Spleen (tissue), 11 donors: ENCODE data around the gene KRTAP4-3. TPM values are rescaled to one million over a fixed set of nuclear protein-coding genes. Genes with fewer than 3 reads are reported as not detected.
"Not testable (repeated sequence)": the region's sequence is repeated elsewhere in the genome, so short reads cannot be mapped to it uniquely, and the experiment has no call there.

ENCODE experiments used
- DNase-seq: peaks from one replicate; pipeline ENCODE4 v3.0.0-alpha.2; 2020
- H3K27ac ChIP-seq, 8 donors: fragments of 200-600 bp; sonication (generic) in 7 of 8; 1 replicate in 4 of 8; 2 replicates in 4 of 8; pipeline versions ENCODE4 v1.5.0 to v1.8.0; 2016 to 2021; ENCODE audit warnings: inconsistent platforms in 4 of 8, mild to moderate bottlenecking in 4 of 8, moderate library complexity in 1 of 8
- H3K27me3 ChIP-seq, 7 donors: fragments of 200-600 bp; sonication (generic) in 6 of 7; replicated peaks in 1 of 7; 1 replicate in 4 of 7; 2 replicates in 3 of 7; pipeline versions ENCODE4 v1.5.0 to v1.8.0; 2016 to 2021; ENCODE audit warnings: inconsistent platforms in 3 of 7, mild to moderate bottlenecking in 1 of 7
- H3K36me3 ChIP-seq, 6 donors: fragments of 200-600 bp; sonication (generic) in 5 of 6; 1 replicate in 4 of 6; 2 replicates in 2 of 6; pipeline versions ENCODE4 v1.5.0 to v1.8.0; 2016 to 2021; ENCODE audit warnings: inconsistent platforms in 2 of 6
- H3K4me1 ChIP-seq, 6 donors: fragments of 200-600 bp; sonication (generic) in 5 of 6; 1 replicate in 3 of 6; 2 replicates in 3 of 6; pipeline versions ENCODE4 v1.5.0 to v1.8.0; 2016 to 2021; ENCODE audit warnings: inconsistent platforms in 3 of 6
- H3K4me3 ChIP-seq, 8 donors: fragments of 200-600 bp; sonication (generic) in 7 of 8; 1 replicate in 4 of 8; 2 replicates in 4 of 8; pipeline versions ENCODE4 v1.5.0 to v1.8.0; 2016 to 2021; ENCODE audit warnings: inconsistent platforms in 4 of 8, mild to moderate bottlenecking in 4 of 8, moderate library complexity in 2 of 8
- H3K9me3 ChIP-seq, 8 donors: fragments of 200-600 bp; sonication (generic) in 7 of 8; 1 replicate in 4 of 8; 2 replicates in 4 of 8; pipeline versions ENCODE4 v1.5.0 to v1.8.0; 2016 to 2021; ENCODE audit warnings: inconsistent platforms in 4 of 8
- POLR2A ChIP-seq, 3 donors: fragments of 450-650 bp; IDR thresholded peaks; one replicate each; pipeline ENCODE4 v1.5.1; 2017; ENCODE audit warnings: antibody characterized with exemption in 3 of 3, mild to moderate bottlenecking in 1 of 3
- POLR2AphosphoS5 ChIP-seq, 3 donors: sonication (generic); formaldehyde crosslinking; IDR thresholded peaks; one replicate each; pipeline ENCODE4 v1.5.1; 2017; ENCODE audit warnings: antibody characterized with exemption in 3 of 3
- WGBS, 5 donors: extraction: QIAGEN DNeasy Blood & Tissue Kit in 3 of 5; methylation state at CpG; one replicate each; pipeline versions ENCODE4 v1.1.5 to v1.1.7; 2013 to 2018; 5-methylcytosine and 5-hydroxymethylcytosine counted together
- intact Hi-C: fragments of 100-400 bp; cut with DNase I; formaldehyde crosslinking; loops from one replicate; pipeline ENCODE4 v1.15.0; 2023; ENCODE audit warnings: low total_unique reads
- polyA plus RNA-seq, 3 donors: library from polyadenylated mRNA; stranded (reverse); fragments of 200-250 nt; gene quantifications; one replicate each; pipeline ENCODE4 v1.2.1, GENCODE V29; 2013
- total RNA-seq, 7 donors: library from RNA; depleted of rRNA in 3 of 7; stranded (reverse); fragments of >200 nt in 3 of 7; fragmentation: NEBNext Ultra II Directional in 4 of 7; extraction: Animal tissue kit (Norgen Biotek cat#: 25700) in 4 of 7; gene quantifications; one replicate each; pipeline versions ENCODE4 v1.1.0 to v1.2.1, GENCODE V29; 2016 to 2021
- TF ChIP-seq, protein P1 (sequence below), 11 experiments: fragments of 200-600 bp in 7 of 11; fragments of 450-650 bp in 4 of 11; sonication (generic) in 4 of 11; IDR thresholded peaks in 8 of 11; conservative IDR thresholded peaks in 3 of 11; 1 replicate in 7 of 11; 2 replicates in 4 of 11; pipeline versions ENCODE4 v1.4.0 to v1.8.0; 2016 to 2021; ENCODE audit warnings: antibody characterized with exemption in 11 of 11, inconsistent platforms in 4 of 11, mild to moderate bottlenecking in 1 of 11
- donor health status: healthy with polysubstance abuse.
- donor health status: DM: no; HTN: no; CAD: no; lungs with moderate emphysema.
- donor health status: DM: no; HTN: no; CAD: no.
- donor health status: Bipolar disorder and iron deficiency.
- donor health status: healthy.
- donor health status: DM: no; HTN: no; CAD: no.
- donor health status: DM: yes; HTN: yes; CAD: no.

The KRTAP4-3 gene
- total and polyA plus RNA-seq, 10 donors: not detected

DNA sequence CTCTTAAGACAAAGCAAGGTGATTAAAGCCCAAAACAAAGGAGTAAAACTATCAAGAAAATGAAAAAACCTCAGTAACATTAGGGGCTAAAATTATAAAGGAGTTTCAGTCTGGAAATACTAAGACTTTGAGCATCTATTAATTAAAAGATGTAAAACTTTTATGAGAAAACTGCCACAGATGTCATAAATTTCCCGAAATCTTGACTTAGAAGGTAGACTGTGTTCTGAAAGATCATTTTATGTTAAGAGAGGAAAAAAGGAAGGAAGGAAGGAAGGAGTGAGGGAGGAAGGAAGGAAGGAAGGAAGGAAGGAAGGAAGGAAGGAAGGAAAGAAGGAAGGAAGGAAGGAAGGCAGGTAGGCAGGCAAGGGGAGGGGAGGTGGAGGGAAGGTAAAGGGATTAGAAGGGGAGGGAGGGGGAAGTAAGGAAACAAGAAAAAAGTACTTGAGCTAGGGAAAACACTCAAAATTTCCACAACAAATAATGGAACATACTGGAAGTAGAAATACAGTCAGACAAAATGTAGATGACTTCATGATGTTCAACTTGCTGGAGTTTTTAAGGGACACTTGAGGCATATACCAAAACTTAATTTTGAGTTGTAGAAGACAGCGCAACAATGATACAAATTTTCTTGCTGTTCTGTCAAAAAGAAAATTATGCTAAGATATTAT is 20.4 kb downstream of the KRTAP4-3 start:
- no peak for TF ChIP-seq POLR2AphosphoS5 (IDR thresholded peaks at IDR 0.05)
- H3K9me3 ChIP-seq: peaks cover 0 to 21% (median 17%) of the 10 kb centered on the region in 8 donors
- WGBS, 5 donors: 71 to 97% (median 94%) methylated on average over 2 of the region's 2 CpGs
- H3K27me3 ChIP-seq: peaks cover 0 to 4% (median 0%) of the 10 kb centered on the region in 7 donors
- DNase-seq: no peak
- H3K4me3 ChIP-seq: no peak overlapping the region
- H3K27ac ChIP-seq: no peak overlapping the region
- H3K4me1 ChIP-seq: no peaks in the 10 kb centered on the region
- no peaks in the 10 kb centered on the region for H3K36me3 ChIP-seq
- intact Hi-C loops: no loop called here

DNA sequence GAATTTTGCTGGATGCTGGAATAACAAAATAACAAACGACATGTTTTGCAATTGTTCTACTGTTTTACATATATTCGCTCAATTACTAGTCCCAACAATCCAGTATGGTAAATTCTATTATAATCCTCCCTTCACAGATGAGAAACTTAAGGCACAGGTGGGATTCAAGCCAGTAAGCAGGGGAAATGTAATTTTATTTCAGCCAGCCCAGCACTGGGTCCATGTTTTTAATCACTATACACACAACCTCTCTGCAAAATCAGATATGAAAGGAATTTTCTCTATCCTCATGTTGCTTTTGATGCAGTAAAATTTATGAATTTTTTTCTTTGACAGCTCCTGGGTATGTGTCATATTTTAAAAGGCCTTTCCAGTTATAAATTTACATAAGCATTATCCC is 22.8 kb downstream of the KRTAP4-3 start:
- Histone ChIP-seq H3K27me3 (peaks cover 0 to 4% (median 0%) of the 10 kb centered on the region in 7 donors), H3K27ac (no peak overlapping the region), H3K9me3 (peaks cover 0 to 40% (median 26%) of the 10 kb centered on the region in 8 donors), H3K4me3 (no peak overlapping the region), H3K4me1 (no peaks in the 10 kb centered on the region), H3K36me3 (no peaks in the 10 kb centered on the region)
- no peak for DNase-seq
- 87 to 95% (median 94%) methylated on average over 2 of the region's 2 CpGs for WGBS, 5 donors
- TF ChIP-seq, protein P1, sequence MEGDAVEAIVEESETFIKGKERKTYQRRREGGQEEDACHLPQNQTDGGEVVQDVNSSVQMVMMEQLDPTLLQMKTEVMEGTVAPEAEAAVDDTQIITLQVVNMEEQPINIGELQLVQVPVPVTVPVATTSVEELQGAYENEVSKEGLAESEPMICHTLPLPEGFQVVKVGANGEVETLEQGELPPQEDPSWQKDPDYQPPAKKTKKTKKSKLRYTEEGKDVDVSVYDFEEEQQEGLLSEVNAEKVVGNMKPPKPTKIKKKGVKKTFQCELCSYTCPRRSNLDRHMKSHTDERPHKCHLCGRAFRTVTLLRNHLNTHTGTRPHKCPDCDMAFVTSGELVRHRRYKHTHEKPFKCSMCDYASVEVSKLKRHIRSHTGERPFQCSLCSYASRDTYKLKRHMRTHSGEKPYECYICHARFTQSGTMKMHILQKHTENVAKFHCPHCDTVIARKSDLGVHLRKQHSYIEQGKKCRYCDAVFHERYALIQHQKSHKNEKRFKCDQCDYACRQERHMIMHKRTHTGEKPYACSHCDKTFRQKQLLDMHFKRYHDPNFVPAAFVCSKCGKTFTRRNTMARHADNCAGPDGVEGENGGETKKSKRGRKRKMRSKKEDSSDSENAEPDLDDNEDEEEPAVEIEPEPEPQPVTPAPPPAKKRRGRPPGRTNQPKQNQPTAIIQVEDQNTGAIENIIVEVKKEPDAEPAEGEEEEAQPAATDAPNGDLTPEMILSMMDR (IDR thresholded peaks at IDR 0.05 in 8 of 11, conservative IDR thresholded peaks at IDR 0.05 in 3 of 11): no peak
- no peak for TF ChIP-seq POLR2A (IDR thresholded peaks at IDR 0.05)
- no peak for TF ChIP-seq POLR2AphosphoS5 (IDR thresholded peaks at IDR 0.05)
- intact Hi-C loops: no loop called here

DNA sequence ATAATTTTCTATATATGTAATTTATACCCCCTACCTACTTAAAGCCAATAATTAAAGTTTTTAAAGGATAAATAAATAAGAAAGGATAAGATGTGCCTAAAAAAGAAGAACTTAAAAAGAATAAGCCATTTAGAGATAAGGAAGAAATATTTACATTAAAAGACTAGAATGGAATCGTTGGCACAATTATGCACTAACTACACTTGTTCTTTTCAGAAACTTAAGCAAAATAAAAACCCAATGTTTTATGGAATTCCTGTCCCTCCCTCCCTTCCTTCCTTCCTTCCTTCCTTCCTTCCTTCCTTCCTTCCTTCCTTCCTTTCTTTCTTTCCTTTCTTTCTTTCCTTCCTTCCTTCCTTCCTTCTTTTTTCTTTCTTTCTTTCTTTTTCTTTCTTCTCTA is 23.2 kb downstream of the KRTAP4-3 start:
- DNase-seq: no peak
- Histone ChIP-seq H3K9me3 (peaks cover 0 to 45% (median 30%) of the 10 kb centered on the region in 8 donors), H3K27me3 (peaks cover 0 to 7% (median 0%) of the 10 kb centered on the region in 7 donors), H3K27ac (no peak overlapping the region), H3K36me3 (no peaks in the 10 kb centered on the region), H3K4me1 (no peaks in the 10 kb centered on the region), H3K4me3 (no peak overlapping the region)
- no peak for TF ChIP-seq POLR2AphosphoS5 (IDR thresholded peaks at IDR 0.05)
- 79 to 95% (median 95%) methylated on average over 1 of the region's 1 CpG for WGBS, 5 donors
- intact Hi-C loops: no loop called here

DNA sequence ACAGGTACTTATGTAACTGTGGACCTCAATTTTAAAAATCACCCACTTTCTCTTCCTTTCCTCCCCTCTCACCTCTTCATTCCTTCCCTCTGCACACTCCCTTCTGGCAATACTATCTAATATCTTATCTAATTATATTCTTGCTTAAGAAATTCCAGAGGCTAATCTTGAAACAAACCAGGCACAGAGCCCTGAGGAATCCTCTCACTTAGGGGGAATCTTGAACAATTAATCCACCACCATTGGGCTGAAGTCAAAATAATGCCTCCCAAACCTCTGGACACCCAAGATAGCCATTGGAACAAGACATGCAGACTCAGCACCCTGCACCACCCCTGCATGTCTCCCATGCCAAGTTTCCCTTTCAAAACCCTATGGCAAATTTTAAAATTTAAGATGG is 26.7 kb downstream of the KRTAP4-3 start:
- Histone ChIP-seq H3K27me3 (peaks cover 0 to 7% (median 0%) of the 10 kb centered on the region in 7 donors), H3K27ac (no peak overlapping the region), H3K4me3 (no peak overlapping the region), H3K4me1 (no peaks in the 10 kb centered on the region), H3K9me3 (peaks cover 0 to 49% (median 35%) of the 10 kb centered on the region in 8 donors), H3K36me3 (no peaks in the 10 kb centered on the region)
- no peak for DNase-seq
- intact Hi-C loops: no loop called here
- TF ChIP-seq, protein P1 (IDR thresholded peaks at IDR 0.05 in 8 of 11, conservative IDR thresholded peaks at IDR 0.05 in 3 of 11): no peak
- TF ChIP-seq POLR2A (IDR thresholded peaks at IDR 0.05) (no peak), POLR2AphosphoS5 (IDR thresholded peaks at IDR 0.05) (no peak)

DNA sequence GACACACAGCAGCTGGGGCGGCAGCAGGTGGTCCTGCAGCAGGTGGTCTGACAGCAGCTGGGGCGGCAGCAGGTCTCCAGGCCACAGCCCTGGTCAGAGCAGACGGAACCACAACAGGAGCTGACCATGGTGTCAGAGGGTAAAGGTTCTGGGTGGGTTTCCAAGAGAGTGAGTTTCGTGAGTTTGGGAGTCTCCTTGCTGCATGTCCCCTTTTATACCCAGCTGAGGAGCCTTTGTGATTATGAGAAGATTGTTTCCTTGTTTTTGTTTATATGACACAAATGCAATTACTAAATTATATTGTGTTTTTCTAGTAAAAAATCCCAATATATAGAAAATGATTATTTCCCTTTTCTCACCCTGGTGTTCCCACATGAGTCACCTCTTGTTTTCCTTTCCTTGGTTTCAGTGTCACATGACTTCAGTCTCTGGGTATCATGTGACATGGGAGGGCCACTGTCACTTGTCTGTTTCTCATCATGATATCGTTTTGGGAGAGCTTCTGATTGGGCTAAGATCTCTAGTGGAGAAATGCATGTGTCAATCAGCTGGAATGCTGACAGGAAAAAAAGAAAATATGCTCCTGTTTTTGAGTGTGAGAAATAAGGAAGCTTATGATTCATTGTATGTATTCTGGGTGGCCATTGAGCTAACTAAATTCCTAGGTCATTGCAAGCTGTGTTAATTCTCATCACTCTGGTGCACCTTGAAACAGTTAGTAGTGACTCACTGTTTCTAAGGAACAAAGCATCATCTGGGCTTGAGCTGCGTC is 27.5 kb downstream of the KRTAP4-3 start, which contains the start of gene KRTAP4-6:
KRTAP4-6 (minus strand) TSS at position 185 of the 772 bp plus-strand sequence; CDS start at position 128, 57 bp downstream.
- H3K4me3 ChIP-seq: no peak within 1 kb of the TSS
- H3K4me1 ChIP-seq: no peaks in the 10 kb centered on the region
- peaks cover 0 to 49% (median 35%) of the 10 kb centered on the region in 8 donors for H3K9me3 ChIP-seq
- intact Hi-C loops: no loop called here
- H3K27ac ChIP-seq: no peak within 1 kb of the TSS
- 83 to 92% (median 86%) methylated on average over 6 of the region's 6 CpGs for WGBS, 5 donors
- no peaks in the 10 kb centered on the region for H3K36me3 ChIP-seq
- H3K27me3 ChIP-seq: peaks cover 0 to 7% (median 0%) of the 10 kb centered on the region in 7 donors
- no peak for DNase-seq
- TF ChIP-seq POLR2AphosphoS5 (IDR thresholded peaks at IDR 0.05) (no peak), POLR2A (IDR thresholded peaks at IDR 0.05) (no peak)
- TF ChIP-seq, protein P1 (IDR thresholded peaks at IDR 0.05 in 8 of 11, conservative IDR thresholded peaks at IDR 0.05 in 3 of 11): no peak

DNA sequence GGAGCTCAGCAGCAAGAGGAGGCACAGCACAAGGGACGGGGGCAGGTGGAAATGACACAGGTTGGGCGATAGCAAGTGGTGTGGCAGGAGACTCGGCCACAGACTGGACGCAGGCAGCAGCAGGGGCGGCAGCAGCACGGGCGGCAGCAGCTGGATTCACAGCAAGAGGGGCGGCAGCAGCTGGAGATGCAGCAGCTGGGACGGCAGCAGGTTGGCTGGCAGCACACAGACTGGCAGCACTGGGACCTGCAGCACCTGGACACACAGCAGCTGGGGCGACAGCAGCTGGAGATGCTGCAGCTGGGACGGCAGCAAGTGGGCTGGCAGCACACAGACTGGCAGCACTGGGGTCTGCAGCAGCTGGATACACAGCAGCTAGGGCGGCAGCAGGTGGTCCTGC is 28.2 kb downstream of the KRTAP4-3 start:
- WGBS, 5 donors: 88 to 95% (median 89%) methylated on average over 11 to 12 of the region's 12 CpGs
- DNase-seq, intact Hi-C loops: not testable (repeated sequence)

More for the DNA sequence above, 28.2 kb downstream of the KRTAP4-3 start:
- not testable (repeated sequence) for H3K4me3 ChIP-seq, H3K36me3 ChIP-seq, H3K4me1 ChIP-seq, H3K27ac ChIP-seq, H3K27me3 ChIP-seq
- H3K9me3 ChIP-seq: peaks cover 0 to 49% (median 35%) of the 10 kb centered on the region in 8 donors
